ENCODE results near the gene FMO4. TPM values are rescaled to one million over a fixed set of nuclear protein-coding genes. Genes with fewer than 3 reads are reported as not detected.
A peak's percentile ranks its signal among the peaks of the same experiment; 100 is the strongest.
"Not testable (repeated sequence)": the region's sequence is repeated elsewhere in the genome, so short reads cannot be mapped to it uniquely, and the experiment has no call there.

FMO4 gene
- total RNA-seq, 1 experiment from 2014 or later = 0.98 TPM

DNA sequence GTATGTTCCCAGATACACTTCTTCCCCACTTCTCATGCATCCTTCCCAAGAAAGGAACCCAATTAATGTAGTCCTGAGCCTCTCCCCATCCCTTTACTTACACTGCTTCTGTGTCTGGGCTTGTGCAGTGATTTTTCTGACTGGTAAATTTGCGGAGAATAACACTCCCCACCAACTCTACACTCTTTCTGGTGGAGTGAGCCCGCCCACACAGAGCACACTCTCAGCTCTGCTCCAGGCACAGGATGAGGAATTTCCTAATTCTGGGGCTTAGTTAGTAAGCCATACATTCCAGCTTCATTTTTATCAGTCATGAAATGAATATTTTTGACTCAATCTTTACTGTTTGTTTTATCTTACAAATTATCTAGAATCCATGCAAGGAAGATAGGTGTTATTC, 38.6 kb downstream of the FMO4 start:
- H3K9me3 ChIP-seq (ENCODE audit: low read length) = no peaks in the 10 kb centered on the region
- H3K9me2 ChIP-seq (replicated peaks; ENCODE audit: low read length) = no peaks in the 10 kb centered on the region
- no peak overlapping the region for H3K27ac ChIP-seq (ENCODE audit: low read length)
- peaks cover under 1% of the 10 kb centered on the region; the same call in 1 of the 2 replicates for H3K27me3 ChIP-seq (ENCODE audit: low read length)
- ATAC-seq (no peak), DNase-seq (no peak)
- H3K4me1 ChIP-seq (ENCODE audit: insufficient read depth, low read length) = no peaks in the 10 kb centered on the region
- H4K20me1 ChIP-seq (ENCODE audit: low read length) = no peaks in the 10 kb centered on the region
- BruUV-seq (replicated peaks) = no TSS peak
- no peak overlapping the region for H2AFZ ChIP-seq (ENCODE audit: low read length)
- no peak overlapping the region for H3K4me2 ChIP-seq (ENCODE audit: low read length)
- H3F3A ChIP-seq (ENCODE audit: low read length, unreplicated experiment) = no peaks in the 10 kb centered on the region
- H3K79me2 ChIP-seq (ENCODE audit: low read length) = no peaks in the 10 kb centered on the region
- no peaks in the 10 kb centered on the region for H3K36me3 ChIP-seq (ENCODE audit: low read depth, low read length)
- CTCF ChIA-PET = no interaction called here
- intact Hi-C loops (cut with micrococcal nuclease) = no loop called here
- POLR2A ChIA-PET (ENCODE audit: unreplicated experiment) = no interaction called here
- no peak overlapping the region for H3K9ac ChIP-seq (ENCODE audit: low read length)
- TF ChIP-seq EZH2phosphoT487 (IDR thresholded peaks at IDR 0.05; ENCODE audit: borderline replicate concordance, low read length) (no peak), EZH2 (IDR thresholded peaks at IDR 0.05; ENCODE audit: low read length, unreplicated experiment) (no peak)
- TF ChIP-seq, protein P1, sequence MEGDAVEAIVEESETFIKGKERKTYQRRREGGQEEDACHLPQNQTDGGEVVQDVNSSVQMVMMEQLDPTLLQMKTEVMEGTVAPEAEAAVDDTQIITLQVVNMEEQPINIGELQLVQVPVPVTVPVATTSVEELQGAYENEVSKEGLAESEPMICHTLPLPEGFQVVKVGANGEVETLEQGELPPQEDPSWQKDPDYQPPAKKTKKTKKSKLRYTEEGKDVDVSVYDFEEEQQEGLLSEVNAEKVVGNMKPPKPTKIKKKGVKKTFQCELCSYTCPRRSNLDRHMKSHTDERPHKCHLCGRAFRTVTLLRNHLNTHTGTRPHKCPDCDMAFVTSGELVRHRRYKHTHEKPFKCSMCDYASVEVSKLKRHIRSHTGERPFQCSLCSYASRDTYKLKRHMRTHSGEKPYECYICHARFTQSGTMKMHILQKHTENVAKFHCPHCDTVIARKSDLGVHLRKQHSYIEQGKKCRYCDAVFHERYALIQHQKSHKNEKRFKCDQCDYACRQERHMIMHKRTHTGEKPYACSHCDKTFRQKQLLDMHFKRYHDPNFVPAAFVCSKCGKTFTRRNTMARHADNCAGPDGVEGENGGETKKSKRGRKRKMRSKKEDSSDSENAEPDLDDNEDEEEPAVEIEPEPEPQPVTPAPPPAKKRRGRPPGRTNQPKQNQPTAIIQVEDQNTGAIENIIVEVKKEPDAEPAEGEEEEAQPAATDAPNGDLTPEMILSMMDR (conservative IDR thresholded peaks at IDR 0.05; ENCODE audit: low read depth, low read length) = no peak
- no peak overlapping the region for H3K4me3 ChIP-seq (ENCODE audit: low read length)

DNA sequence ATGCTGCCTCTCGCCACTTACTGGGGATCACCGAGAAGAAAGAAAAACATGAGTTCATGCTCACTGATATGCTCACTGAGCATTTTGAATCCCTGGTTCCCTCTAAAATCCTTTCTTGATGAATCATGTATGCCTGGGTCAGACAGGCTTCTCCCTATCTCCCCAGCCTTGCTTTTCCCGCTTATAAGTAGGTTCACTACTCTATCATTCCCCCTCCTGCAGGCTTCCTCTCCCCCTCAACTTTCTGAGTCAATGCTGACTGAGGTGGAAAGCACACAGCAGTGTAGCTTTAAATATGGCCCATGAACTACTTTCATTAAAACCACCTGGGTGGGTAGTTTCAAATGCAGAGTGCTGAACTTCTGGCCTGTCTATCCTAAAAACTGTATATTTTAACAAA, 41.7 kb downstream of the FMO4 start:
- H3K4me3 ChIP-seq (ENCODE audit: low read length) = no peak overlapping the region
- H3K27ac ChIP-seq (ENCODE audit: low read length) = no peak overlapping the region
- ChIA-PET CTCF (no interaction called here), POLR2A (ENCODE audit: unreplicated experiment) (no interaction called here)
- BruUV-seq (replicated peaks) = no TSS peak
- no peaks in the 10 kb centered on the region for H3K9me2 ChIP-seq (replicated peaks; ENCODE audit: low read length)
- no peaks in the 10 kb centered on the region for H3F3A ChIP-seq (ENCODE audit: low read length, unreplicated experiment)
- no peak overlapping the region for H3K9ac ChIP-seq (ENCODE audit: low read length)
- intact Hi-C loops (cut with micrococcal nuclease) = no loop called here
- no peak overlapping the region for H2AFZ ChIP-seq (ENCODE audit: low read length)
- no peaks in the 10 kb centered on the region for H3K4me1 ChIP-seq (ENCODE audit: insufficient read depth, low read length)
- no peak overlapping the region for H3K4me2 ChIP-seq (ENCODE audit: low read length)
- peak; percentile 33 for DNase-seq
- H4K20me1 ChIP-seq (ENCODE audit: low read length) = no peaks in the 10 kb centered on the region
- no peaks in the 10 kb centered on the region for H3K9me3 ChIP-seq (ENCODE audit: low read length)
- peaks cover 19% of the 10 kb centered on the region for H3K27me3 ChIP-seq (ENCODE audit: low read length)
- no peaks in the 10 kb centered on the region for H3K36me3 ChIP-seq (ENCODE audit: low read depth, low read length)
- no peaks in the 10 kb centered on the region for H3K79me2 ChIP-seq (ENCODE audit: low read length)
- no peak for ATAC-seq
- TF ChIP-seq EZH2 (IDR thresholded peaks at IDR 0.05; ENCODE audit: low read length, unreplicated experiment) = no peak
- no peak for TF ChIP-seq EZH2phosphoT487 (IDR thresholded peaks at IDR 0.05; ENCODE audit: borderline replicate concordance, low read length)
- TF ChIP-seq, protein P1 (conservative IDR thresholded peaks at IDR 0.05; ENCODE audit: low read depth, low read length) = no peak

DNA sequence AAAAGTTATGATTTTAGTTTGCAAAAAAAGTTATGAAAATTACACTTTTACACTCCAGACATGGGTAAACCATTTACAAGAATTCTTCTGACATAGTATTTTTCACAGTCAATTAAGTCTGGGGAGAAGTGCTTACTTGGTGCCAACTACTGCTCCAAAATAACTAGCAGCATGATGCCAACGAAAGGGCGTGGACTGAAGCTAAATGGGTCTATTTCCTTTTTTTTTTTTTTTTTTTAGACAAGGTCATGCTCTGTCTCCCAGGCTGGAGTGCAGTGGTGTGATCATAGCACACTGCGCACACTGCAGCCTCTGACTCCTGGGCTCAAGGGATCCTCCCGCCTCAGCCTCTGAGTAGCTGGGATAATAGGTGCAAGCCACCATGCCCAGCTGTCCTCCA, 43.2 kb downstream of the FMO4 start:
- H3K79me2 ChIP-seq (ENCODE audit: low read length) = no peaks in the 10 kb centered on the region
- TF ChIP-seq EZH2 (IDR thresholded peaks at IDR 0.05; ENCODE audit: low read length, unreplicated experiment) (no peak), EZH2phosphoT487 (IDR thresholded peaks at IDR 0.05; ENCODE audit: borderline replicate concordance, low read length) (no peak)
- TF ChIP-seq, protein P1 (conservative IDR thresholded peaks at IDR 0.05; ENCODE audit: low read depth, low read length) = no peak
- DNase-seq = no peak

DNA sequence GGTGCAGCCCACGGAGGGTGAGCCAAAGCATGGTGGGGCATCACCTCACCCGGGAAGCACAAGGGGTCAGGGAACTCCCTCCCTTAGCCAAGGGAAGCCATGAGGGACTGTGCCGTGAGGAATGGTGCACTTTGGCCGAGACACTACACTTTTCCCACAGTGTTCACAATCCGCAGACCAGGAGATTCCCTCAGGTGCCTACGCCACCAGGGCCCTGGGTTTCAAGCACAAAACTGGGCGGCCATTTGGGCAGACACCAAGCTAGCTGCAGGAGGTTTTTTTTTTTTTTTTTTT, 45.3 kb downstream of the FMO4 start:
- H3K9me2 ChIP-seq (replicated peaks; ENCODE audit: low read length); DNase-seq; H3K4me2 ChIP-seq (ENCODE audit: low read length); H4K20me1 ChIP-seq (ENCODE audit: low read length); intact Hi-C loops (cut with micrococcal nuclease); H3K9me3 ChIP-seq (ENCODE audit: low read length); ATAC-seq; BruUV-seq (replicated peaks); POLR2A ChIA-PET (ENCODE audit: unreplicated experiment); H3K4me1 ChIP-seq (ENCODE audit: insufficient read depth, low read length); H3K36me3 ChIP-seq (ENCODE audit: low read depth, low read length); H3K79me2 ChIP-seq (ENCODE audit: low read length); H3K9ac ChIP-seq (ENCODE audit: low read length); CTCF ChIA-PET; H3F3A ChIP-seq (ENCODE audit: low read length, unreplicated experiment); H2AFZ ChIP-seq (ENCODE audit: low read length); H3K4me3 ChIP-seq (ENCODE audit: low read length); H3K27ac ChIP-seq (ENCODE audit: low read length): not testable (repeated sequence)
- peaks cover 28% of the 10 kb centered on the region for H3K27me3 ChIP-seq (ENCODE audit: low read length)

More for the DNA sequence above, 43.2 kb downstream of the FMO4 start:
- H3K4me1 ChIP-seq (ENCODE audit: insufficient read depth, low read length) = no peaks in the 10 kb centered on the region
- ATAC-seq = no peak
- no peak overlapping the region for H2AFZ ChIP-seq (ENCODE audit: low read length)
- H3K27me3 ChIP-seq (ENCODE audit: low read length) = peaks cover 28% of the 10 kb centered on the region
- no peaks in the 10 kb centered on the region for H3F3A ChIP-seq (ENCODE audit: low read length, unreplicated experiment)
- no peaks in the 10 kb centered on the region for H3K9me3 ChIP-seq (ENCODE audit: low read length)
- no peaks in the 10 kb centered on the region for H4K20me1 ChIP-seq (ENCODE audit: low read length)
- POLR2A ChIA-PET (ENCODE audit: unreplicated experiment) = interaction anchor here (0.6 kb wide), 1 partner anchor 44 kb away, joined by 3 read pairs; no protein-coding TSS in a partner anchor
- no peaks in the 10 kb centered on the region for H3K9me2 ChIP-seq (replicated peaks; ENCODE audit: low read length)
- H3K9ac ChIP-seq (ENCODE audit: low read length) = no peak overlapping the region
- no peak overlapping the region for H3K4me2 ChIP-seq (ENCODE audit: low read length)
- intact Hi-C loops (cut with micrococcal nuclease) = no loop called here
- no TSS peak for BruUV-seq (replicated peaks)
- no peaks in the 10 kb centered on the region for H3K36me3 ChIP-seq (ENCODE audit: low read depth, low read length)
- no peak overlapping the region for H3K27ac ChIP-seq (ENCODE audit: low read length)
- no peak overlapping the region for H3K4me3 ChIP-seq (ENCODE audit: low read length)
- CTCF ChIA-PET = no interaction called here
